ENCODE measurements around the gene CENPVL2.
"Not testable (repeated sequence)": the region's sequence is repeated elsewhere in the genome, so short reads cannot be mapped to it uniquely, and the experiment has no call there.

CENPVL2 gene

GRCh38 chrX:51682720-51683062, at the start of gene CENPVL2:
Gene CENPVL2 (minus strand): TSS chrX:51682831. CDS start chrX:51682831, 0 bp downstream.
- DNase-seq (ENCODE audit: low read depth in 3 of 3), result not testable (repeated sequence)

GRCh38 chrX:51728202-51728601, 45.6 kb upstream of the CENPVL2 start:
- no peak for DNase-seq (ENCODE audit: low read depth in 3 of 3)

GRCh38 chrX:51712943-51713647, 30.5 kb upstream of the CENPVL2 start:
- not testable (repeated sequence) for DNase-seq (ENCODE audit: low read depth in 3 of 3)

GRCh38 chrX:51710277-51711164, 27.9 kb upstream of the CENPVL2 start, which contains the start of gene CENPVL1:
Gene CENPVL1 (plus strand): TSS chrX:51710512. CDS start chrX:51710512, 0 bp downstream.
- not testable (repeated sequence) for DNase-seq (ENCODE audit: low read depth in 3 of 3)

GRCh38 chrX:51697397-51697796, 14.8 kb upstream of the CENPVL2 start:
- no peak for DNase-seq (ENCODE audit: low read depth in 3 of 3)

- DNase-seq (ENCODE audit: low read depth in 3 of 3), result no peak
Measured at GRCh38 chrX:51694254-51694653, 11.6 kb upstream of the CENPVL2 start.

GRCh38 chrX:51681808-51682719, 567 bp downstream of the CENPVL2 start:
- DNase-seq (ENCODE audit: low read depth in 3 of 3), result not testable (repeated sequence)

GRCh38 chrX:51679689-51680433, 2.8 kb downstream of the CENPVL2 start:
- not testable (repeated sequence) for DNase-seq (ENCODE audit: low read depth in 3 of 3)

GRCh38 chrX:51665981-51666380, 16.6 kb downstream of the CENPVL2 start:
- no peak for DNase-seq (ENCODE audit: low read depth in 3 of 3)

GRCh38 chrX:51643377-51643776, 39.3 kb downstream of the CENPVL2 start:
- no peak for DNase-seq (ENCODE audit: low read depth in 3 of 3)

- DNase-seq (ENCODE audit: low read depth in 3 of 3), result no peak
Measured at GRCh38 chrX:51641421-51642021, 41.1 kb downstream of the CENPVL2 start.

- not testable (repeated sequence) for DNase-seq (ENCODE audit: low read depth in 3 of 3)
Measured at GRCh38 chrX:51636511-51636910, 46.1 kb downstream of the CENPVL2 start.

All from stimulated activated CD4-positive, alpha-beta T cell treated with anti-CD3 and anti-CD28 coated beads, TNF-alpha, amount 100 ng/mL, for 24 hours (primary cell).